Eye (tissue), 1 donor: ENCODE results near the gene RAB11FIP2.
"Not testable (repeated sequence)": the region's sequence is repeated elsewhere in the genome, so short reads cannot be mapped to it uniquely, and the experiment has no call there.

Source experiments
- DNase-seq: peaks from one replicate; pipeline ENCODE4 v3.0.0-alpha.2; 2015

RAB11FIP2 gene, protein sequence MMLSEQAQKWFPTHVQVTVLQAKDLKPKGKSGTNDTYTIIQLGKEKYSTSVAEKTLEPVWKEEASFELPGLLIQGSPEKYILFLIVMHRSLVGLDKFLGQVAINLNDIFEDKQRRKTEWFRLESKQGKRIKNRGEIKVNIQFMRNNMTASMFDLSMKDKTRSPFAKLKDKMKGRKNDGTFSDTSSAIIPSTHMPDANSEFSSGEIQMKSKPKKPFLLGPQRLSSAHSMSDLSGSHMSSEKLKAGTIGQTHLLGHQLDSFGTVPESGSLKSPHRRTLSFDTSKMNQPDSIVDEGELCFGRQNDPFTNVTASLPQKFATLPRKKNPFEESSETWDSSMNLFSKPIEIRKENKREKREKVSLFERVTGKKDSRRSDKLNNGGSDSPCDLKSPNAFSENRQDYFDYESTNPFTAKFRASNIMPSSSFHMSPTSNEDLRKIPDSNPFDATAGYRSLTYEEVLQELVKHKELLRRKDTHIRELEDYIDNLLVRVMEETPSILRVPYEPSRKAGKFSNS

DNA sequence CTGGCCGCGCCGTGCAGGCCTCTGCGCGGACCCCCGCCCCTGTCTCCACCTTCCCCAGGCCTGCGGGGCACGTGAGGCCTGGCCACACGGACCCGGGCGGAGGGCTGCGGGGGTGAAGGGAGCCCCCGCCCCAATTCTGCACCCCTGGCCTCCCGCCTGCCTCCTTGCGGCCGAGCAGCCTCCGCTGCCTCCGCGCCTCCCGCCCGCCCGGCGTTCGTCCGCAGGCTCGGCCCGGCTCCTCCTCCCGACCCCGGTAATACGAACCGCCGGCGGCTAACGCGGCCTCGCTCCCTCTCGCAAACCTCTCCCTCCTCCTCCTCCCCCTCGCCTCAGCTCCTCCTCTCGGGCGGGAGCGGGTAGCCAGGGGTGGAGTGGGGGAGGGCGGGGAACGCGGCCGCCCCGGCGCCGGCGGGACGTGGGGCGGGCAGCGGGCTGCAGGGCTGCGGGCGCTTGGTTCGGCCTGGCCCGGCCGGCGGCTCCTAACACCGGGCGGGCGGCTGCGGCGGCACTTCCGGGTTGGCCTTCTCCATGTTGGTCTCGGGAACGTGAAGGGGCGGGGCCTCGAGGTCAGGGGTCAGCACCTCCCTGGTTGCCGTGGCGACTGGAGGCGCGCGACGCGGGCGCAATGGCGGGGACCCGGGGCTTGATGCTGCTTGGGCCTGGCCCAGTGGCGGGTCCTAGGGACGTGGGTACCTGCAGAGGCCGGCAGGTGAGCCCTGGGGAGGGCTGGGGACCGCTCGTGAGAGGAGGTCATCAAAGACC lies at the start of gene RAB11FIP2:
Gene RAB11FIP2 (minus strand): TSS at position 547 of the 762 bp plus-strand sequence. CDS start 778 bp downstream, outside the sequence.
- DNase-seq = peak; percentile 97

DNA sequence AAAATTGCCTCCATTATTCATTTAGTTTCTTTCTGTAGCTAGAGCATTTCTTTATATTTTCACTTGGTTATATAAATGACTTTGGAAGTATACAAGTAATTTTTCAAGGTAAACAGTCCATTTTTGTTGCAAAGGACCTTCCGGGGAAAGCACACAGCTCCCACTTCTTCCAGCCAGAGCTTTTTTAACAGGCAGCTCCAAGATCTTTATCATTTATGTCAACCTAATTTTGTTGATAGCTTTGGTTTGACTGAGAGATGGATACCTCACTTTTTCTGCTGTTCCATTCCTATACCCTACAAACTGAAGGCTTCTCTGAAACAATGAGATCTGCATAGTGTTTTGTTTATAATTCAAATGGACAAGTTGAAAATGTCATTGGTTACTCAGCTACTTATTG lies 49.3 kb upstream of the RAB11FIP2 start:
- DNase-seq = no peak

DNA sequence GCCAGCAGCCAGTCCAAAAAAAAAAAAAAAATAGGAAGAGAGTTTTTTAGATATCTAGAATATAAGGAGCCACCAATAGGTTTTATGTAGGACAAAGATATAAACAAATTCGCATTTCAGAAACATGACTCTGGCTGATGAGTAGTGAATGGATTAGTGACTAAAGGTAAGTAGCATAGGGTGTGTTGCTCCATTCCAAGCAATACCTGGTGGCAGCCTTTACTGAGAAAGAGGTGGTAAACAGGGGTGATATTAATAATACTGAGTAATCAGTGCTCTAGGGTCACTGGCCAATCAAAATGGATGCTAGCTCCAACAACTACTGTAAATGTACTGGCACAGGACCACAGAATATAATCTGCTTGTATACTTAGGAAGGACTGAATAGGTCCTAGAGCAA lies 45.5 kb upstream of the RAB11FIP2 start:
- no peak for DNase-seq

DNA sequence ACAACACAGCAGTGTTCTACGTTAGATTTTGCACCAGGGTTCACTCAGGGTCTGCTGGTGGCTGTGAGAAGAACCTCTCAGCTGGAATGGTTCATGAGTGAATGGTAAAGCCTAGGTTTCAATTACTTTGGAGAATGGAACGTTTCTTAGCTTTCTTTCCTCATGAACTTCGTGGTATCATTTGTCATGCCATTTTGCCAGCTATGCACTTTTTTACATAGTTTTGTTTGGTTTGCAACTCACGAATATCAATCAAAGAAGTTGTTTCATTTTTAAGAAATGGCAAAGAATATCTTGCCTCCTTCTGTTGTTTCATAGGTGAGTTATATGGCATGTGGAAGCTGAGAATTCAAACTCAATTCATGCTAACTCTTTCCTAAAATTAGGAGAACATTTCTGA lies 34.1 kb upstream of the RAB11FIP2 start:
- no peak for DNase-seq

DNA sequence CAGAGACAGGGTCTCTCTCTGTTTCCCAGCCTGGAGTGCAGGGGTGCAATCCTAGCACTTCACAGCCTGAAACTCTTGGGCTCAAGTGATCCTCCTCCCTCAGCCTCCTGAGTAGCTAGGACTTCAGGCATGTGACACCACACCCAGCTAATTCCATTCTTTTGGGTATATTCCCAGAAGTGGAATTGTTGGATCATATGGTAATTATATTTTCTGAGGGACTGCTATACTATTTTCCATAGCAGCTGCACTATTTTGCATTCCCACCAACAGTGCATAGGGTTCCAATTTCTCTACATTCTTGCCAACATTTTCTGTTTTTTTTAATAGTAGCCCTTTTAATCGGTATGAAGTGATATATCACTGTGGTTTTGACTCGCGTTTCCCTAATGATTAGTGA lies 30.0 kb upstream of the RAB11FIP2 start:
- peak; percentile 22 for DNase-seq

DNA sequence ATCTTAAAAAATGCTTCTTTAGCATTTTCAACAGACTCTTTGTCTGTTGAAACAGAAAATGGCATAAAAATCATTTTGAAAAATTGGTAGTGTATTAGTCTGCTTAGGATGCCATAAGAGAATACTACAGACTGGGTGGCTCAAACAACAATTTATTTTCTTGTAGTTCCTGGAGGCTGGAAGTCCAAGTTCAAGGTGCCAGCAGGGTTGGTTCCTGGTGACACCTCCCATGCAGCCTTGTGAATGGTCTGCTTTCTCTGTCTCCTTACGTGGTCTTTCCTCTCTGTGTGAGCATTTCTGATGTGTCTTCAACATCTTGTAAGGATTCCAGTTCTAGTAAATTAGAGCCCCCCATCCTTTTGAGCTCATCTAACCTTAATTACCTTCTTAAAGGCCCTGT lies 26.1 kb upstream of the RAB11FIP2 start:
- no peak for DNase-seq

DNA sequence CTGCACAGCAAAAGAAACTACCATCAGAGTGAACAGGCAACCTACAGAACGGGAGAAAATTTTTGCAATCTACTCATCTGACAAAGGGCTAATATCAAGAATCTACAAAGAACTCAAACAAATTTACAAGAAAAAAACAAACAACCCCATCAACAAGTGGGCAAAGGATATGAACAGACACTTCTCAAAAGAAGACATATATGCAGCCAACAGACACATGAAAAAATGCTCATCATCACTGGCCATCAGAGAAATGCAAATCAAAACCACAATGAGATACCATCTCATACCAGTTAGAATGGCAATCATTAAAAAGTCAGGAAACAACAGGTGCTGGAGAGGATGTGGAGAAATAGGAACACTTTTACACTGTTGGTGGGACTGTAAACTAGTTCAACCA lies 20.6 kb upstream of the RAB11FIP2 start:
- DNase-seq = not testable (repeated sequence)

DNA sequence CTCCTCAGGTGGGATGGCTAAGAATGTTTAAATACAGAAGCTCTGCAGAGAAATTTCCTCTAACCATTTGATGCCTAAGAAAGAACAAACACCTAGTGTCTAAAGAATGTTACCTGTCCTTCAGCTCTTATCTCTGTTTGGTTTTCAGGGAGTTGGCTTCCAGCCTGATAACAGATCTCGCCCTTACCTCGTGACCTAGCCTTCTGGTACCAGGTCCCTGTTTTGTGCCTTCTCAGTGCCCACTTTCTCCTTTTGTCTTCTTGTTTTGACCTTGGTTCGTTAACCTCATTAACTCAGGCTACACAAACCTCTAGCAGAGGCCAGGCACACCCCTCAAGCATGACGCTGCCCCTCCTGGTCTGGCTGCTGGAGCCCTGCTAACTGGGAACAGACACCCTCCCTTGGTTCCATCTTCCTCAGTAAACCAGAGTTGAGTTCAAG lies 16.1 kb upstream of the RAB11FIP2 start:
- peak; percentile 29 for DNase-seq

DNA sequence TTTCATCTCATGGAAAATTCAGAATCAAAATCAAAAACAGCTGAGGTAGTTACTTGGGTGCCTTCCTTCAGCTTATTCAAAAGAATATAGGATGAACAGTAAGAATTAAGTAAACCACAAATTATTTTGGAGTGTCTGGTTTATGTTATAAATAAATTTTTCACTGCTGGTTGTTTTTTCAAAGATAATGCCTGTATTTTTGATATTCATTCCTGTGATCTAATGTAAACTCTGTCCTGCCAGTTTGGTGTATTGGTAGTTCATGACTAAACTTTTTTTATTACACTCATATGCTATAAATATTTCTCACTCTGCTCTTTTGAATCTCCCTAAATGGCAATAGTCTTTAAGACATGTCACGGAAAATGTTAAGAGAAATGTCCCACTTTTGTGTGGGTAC lies 11.6 kb upstream of the RAB11FIP2 start:
- no peak for DNase-seq

DNA sequence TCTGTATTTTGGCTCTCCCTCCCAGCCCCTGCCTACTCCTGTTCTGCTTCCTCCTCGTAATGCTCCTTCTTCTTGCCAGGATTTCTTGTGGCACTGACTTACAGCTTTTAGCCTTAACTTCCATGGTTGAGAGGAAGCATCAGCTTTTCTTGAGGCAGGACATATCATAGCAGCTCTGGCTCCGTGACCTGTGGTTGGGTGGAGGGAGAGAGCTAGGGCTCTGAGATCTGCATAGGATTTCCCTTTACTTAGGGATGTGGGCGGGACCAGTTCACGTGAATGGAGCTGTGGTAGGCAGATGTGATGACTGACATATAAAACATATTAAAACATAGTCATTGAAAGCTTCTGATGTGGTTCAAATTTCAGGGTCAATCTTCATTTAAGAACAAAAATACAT lies 10.6 kb upstream of the RAB11FIP2 start:
- DNase-seq = no peak

DNA sequence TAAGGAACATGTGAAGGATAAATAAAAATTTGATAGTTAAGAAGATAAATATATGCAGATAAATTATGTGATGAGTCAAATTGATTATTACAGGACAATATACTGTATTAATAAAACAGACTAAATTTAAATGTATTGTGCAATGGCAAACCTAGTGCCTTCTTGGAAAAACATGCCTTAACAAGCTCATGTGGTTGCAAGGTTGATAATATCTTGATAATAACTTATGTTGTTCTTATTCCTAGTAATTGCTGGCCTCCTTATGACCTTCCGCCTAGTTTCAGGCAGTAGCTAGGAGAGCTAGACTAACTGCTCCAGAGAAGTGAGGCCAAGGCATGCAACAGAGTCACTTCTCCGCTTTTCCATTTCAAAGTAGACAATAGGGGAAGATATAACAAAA lies 7.6 kb upstream of the RAB11FIP2 start:
- no peak for DNase-seq

DNA sequence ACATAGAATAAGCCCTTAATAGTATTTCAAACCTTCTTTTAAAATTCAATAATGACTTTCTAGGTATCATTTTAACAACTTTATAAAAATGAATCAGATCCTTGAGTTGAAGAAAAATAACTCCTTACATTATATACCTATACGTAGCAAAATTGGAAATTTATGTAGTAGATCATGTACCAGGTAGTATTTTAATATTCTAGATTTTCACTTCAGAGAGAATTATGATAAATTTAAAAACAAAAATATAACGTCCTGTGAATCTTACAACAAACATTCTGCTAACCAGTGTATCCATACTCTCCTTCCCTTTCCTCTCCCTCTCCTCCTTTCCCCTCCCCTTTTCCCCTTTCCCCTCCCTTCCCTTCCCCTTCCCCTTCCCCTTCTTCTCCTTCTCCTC lies 6.1 kb upstream of the RAB11FIP2 start:
- DNase-seq = no peak

DNA sequence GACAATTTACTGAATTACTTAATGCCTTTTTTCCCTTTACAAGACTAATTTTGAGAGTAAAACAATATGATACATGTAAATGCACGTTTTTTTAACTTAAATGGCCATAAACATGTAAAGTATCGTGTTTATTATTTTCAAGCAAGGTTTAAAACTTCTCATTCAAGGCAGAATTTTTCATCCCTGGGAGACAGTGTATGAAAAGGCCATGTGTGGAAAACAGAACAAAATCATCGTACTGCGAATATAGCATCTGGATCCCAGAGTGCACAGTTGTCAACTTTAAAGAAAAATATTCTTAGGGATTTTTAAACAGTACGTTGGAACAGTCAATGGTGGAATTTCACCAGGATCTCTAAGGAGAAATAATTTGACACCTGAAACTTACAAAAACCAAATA lies 1.1 kb upstream of the RAB11FIP2 start:
- no peak for DNase-seq

DNA sequence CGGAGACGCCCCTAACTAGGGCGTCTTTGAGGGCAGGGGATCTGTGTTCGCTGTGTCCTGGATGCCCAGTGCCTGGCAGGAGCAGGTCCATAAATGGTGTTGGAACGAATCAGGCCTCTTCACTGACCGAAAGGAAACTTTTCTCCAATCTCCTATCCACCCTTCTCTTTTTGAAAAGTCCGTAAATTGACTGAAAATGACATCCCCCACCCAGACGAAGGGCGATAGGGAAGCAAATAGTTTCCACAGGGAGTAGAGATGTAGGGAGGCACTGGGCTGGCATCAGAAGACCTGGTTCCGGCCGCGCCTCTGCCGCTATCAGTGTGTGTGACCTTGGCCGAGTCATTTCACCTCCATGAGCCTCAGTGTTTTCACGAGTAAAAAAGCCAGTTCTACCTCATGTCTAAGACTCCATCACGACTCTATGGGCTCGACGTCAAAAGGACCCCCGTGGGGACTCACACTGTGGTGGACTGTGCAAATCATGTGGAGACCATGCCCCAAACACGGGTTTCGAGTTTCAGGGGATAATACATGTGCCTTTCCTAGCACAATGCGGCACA lies 497 bp upstream of the RAB11FIP2 start:
- no peak for DNase-seq

DNA sequence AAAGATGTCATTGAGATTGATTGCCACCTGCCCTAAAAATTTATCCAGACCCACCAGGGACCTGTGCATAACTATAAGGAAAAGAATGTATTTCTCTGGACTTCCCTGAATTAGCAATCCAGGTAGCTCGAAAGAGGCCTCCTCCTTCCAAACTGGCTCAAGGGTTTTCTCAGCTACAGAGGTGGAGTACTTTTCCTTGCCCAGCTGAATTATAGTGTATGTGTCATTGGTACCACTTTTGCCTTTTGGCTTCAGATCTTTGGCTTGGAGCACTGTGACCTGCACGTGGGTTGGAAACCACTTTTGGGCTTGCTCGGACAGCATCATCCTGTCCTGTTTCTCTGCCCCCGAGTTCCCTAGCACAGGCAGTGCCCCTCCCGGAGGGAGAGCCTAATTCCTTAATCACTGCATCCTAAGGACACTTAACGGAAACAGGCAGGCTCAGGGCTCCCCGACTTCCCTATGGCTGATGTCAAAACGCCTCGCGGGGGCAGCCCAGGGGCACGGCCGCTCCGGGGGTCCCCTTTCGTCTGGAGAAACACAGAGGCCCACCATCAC lies 825 bp downstream of the RAB11FIP2 start:
- DNase-seq = no peak

DNA sequence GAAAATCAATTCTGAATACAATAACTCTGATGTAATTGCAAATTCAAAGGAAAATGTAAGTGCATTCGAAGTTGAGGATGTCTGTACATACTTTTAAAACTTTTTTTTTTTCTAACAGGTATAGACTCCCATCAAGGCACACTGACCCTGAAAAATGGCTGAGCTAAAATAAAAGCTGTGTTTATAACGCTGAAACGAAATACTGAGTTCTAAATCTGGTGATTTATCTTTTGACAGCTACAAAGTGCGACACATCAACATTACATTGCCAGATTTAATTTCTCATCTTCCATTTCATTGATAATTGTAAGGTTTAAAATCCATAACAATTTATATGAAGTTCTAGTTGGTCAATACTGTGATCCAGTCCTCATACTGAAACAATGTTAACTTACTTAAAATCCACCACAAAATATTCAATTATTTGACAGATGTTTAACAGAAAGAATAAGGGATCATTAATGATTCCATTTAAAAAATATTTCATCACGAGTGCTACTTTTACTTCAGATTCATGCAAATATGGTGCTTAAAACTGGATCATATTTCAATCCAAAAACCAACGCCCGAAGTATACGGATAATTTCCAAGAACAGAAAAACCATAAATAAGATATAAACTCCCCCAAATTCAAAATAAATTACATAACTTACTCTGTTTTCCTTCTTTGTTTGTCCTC lies 1.4 kb downstream of the RAB11FIP2 start:
- no peak for DNase-seq

DNA sequence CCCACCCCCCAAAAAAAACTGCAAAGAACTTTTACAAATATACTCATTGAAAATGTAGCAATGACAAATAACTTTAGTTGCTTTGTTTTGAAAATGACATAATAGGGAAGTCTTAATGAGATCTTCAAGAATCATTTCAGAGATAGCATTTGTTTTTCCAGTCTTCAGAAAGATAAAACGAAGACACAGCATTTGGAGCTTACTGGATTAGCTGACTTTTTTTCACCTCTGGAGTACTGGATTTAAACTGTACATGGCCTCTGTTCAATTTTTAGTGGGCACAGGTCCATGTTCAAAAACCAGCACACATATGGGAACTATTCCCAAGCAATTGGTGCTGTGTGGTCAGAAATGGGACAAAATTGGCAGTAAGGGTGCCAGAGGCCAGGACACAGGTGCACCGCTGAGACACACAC lies 3.9 kb downstream of the RAB11FIP2 start:
- DNase-seq = no peak

DNA sequence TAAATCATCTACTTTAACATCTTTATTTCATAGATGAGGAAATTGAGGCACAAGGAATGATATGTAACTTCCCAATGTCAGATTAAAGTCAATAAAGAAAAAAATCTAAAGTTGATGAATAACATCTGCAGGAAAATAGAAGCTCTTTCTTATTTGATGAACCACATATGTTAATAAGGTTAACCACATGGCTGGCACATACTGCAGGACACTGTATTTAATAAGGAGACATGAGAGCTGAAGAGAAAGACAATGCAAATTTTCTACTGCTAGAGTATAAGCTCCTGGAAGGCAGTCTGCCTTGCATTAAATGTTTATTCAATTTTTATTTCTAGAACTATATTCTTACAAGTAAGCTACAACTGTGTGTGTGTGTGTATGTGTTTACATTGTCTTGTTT lies 4.4 kb downstream of the RAB11FIP2 start:
- no peak for DNase-seq

DNA sequence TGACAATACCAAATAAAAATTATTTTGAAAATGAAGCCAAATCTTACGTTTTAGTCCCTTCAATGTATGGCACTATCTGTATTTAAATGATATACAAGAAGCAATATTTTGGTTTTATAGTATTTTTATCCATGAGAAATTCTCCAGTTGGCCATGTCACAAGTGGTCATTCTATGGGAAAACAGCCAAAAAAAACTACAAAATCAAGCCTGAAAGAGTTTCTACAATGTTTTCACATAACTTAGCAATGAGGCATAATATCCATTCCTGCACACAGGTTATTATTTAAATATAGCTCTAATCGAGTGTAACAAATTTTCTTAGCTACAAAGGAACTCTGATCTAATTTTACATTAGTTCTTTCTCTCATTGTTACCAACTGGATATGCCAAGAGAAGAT lies 5.4 kb downstream of the RAB11FIP2 start:
- no peak for DNase-seq

DNA sequence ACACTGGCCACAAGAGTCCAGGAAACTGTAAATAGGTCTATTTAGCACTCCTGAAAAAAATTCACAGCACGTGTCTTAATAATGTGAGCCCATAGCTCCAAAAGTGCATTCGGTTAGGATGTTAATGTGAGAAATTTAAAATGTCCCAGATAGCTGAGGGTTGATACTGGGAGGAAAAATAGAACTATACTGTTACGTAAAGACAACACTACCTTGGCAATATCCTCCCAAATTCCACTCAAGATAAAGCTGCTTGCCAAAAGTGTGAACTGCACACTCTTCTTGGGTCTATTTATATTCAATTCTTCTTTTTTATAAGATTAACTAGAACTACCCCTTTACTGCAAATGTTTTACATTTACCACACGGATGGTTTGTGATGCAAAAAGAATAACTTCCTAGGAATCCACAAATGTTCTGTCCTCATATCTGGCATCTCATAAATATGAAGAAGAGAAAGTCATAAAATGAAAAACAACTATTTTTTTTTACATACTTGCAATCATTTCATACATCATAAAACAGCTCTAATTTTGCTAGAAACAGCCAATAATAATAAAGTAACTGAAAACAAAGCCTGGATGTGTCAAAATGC lies 10.4 kb downstream of the RAB11FIP2 start:
- no peak for DNase-seq

DNA sequence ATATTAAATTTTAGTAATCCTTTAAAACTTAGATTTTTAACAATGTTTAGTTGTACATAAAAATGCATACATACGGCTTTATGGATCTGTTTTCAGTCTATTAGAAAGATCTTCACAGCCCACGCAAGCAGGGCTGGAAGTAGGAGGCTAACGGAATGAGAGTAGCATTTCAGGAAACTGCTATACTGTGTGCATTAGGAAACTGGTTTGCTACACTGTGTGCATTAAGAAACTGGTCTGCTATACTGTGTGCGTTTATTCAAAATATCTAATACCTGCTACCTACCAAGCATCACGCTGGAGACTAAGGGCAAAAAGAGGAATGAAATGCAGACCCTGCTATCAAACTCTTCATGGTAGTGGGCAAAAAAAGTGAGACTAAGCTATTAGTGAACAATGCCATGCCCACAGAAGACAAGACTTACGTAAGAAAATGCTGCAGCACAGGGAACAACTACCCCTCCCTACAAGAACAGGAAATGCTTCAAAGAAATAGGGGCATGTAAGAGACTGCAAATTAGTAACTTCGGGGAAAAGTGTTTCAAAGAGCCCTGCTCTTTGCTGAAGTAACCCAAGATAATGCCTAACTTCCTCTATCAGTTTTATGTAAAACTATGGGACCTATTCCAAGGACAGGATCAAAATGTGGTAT lies 11.3 kb downstream of the RAB11FIP2 start:
- no peak for DNase-seq

DNA sequence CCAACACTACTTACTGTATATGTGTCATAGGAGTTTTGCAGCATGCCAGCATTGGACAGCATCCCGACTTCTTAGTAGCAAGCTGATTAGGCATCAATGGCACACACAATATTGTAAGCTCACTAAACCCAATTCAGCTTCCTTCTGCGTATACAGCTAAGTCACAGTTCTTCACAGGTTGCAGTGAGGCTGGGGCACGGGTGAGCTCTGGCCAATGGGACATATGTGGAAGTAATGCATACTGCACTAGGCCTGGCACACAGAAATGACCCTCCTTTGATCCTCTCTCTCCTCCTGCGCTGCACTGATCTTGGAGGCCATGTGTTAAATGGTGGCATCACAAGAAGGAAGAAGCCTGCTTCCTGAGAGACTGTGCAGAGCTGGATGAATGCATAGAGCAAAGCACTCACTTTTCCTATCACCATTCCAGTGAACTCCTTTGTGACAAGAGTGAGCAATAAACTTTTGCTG lies 11.9 kb downstream of the RAB11FIP2 start:
- no peak for DNase-seq
